HG02938 (cell line): ENCODE results near the gene DYNC2H1.
"Not testable (repeated sequence)": the region's sequence is repeated elsewhere in the genome, so short reads cannot be mapped to it uniquely, and the experiment has no call there.

Experiments used
- ATAC-seq: cut with Tn5 transposase; IDR thresholded peaks from one replicate; pipeline ENCODE4 v1.9.1; 2021; ENCODE audit warnings: mild to moderate bottlenecking, moderate library complexity; ENCODE audit not compliant: unreplicated experiment

Gene DYNC2H1

GRCh38 chr11:103358251-103358650 lies 249.0 kb downstream of the DYNC2H1 start:
- ATAC-seq, result no peak

GRCh38 chr11:103359216-103359615 lies 250.0 kb downstream of the DYNC2H1 start:
- no peak for ATAC-seq

GRCh38 chr11:103364687-103365086 lies 255.5 kb downstream of the DYNC2H1 start:
- ATAC-seq, result no peak

GRCh38 chr11:103367650-103368049 lies 258.4 kb downstream of the DYNC2H1 start:
- no peak for ATAC-seq

GRCh38 chr11:103368145-103368544 lies 258.9 kb downstream of the DYNC2H1 start:
- ATAC-seq, result no peak

GRCh38 chr11:103370076-103370475 lies 260.9 kb downstream of the DYNC2H1 start:
- no peak for ATAC-seq

- no peak for ATAC-seq
These were observed 263.7 kb downstream of the DYNC2H1 start for GRCh38 chr11:103372906-103373305.

- not testable (repeated sequence) for ATAC-seq
These were observed 265.0 kb downstream of the DYNC2H1 start for GRCh38 chr11:103374227-103374626.

GRCh38 chr11:103378931-103379330 lies 269.7 kb downstream of the DYNC2H1 start:
- ATAC-seq, result no peak

GRCh38 chr11:103380031-103380430 lies 270.8 kb downstream of the DYNC2H1 start:
- no peak for ATAC-seq

GRCh38 chr11:103384652-103385051 lies 275.4 kb downstream of the DYNC2H1 start:
- ATAC-seq, result no peak

GRCh38 chr11:103395612-103396011 lies 286.4 kb downstream of the DYNC2H1 start:
- no peak for ATAC-seq

- ATAC-seq, result no peak
These were observed 287.0 kb downstream of the DYNC2H1 start for GRCh38 chr11:103396237-103396636.

- ATAC-seq, result no peak
These were observed 288.1 kb downstream of the DYNC2H1 start for GRCh38 chr11:103397369-103397768.

GRCh38 chr11:103398829-103399228 lies 289.6 kb downstream of the DYNC2H1 start:
- no peak for ATAC-seq

- ATAC-seq, result no peak
These were observed 297.1 kb downstream of the DYNC2H1 start for GRCh38 chr11:103406357-103406756.

GRCh38 chr11:103407641-103408040 lies 298.4 kb downstream of the DYNC2H1 start:
- ATAC-seq, result no peak

- no peak for ATAC-seq
These were observed 304.2 kb downstream of the DYNC2H1 start for GRCh38 chr11:103413266-103413888.

- no peak for ATAC-seq
These were observed 308.8 kb downstream of the DYNC2H1 start for GRCh38 chr11:103418014-103418413.

GRCh38 chr11:103420593-103420992 lies 311.4 kb downstream of the DYNC2H1 start:
- ATAC-seq, result no peak

- no peak for ATAC-seq
These were observed 324.3 kb downstream of the DYNC2H1 start for GRCh38 chr11:103433386-103434072.

GRCh38 chr11:103434073-103434411 lies 324.8 kb downstream of the DYNC2H1 start:
- ATAC-seq, result no peak
